Colonic mucosa (tissue), 4 donors: Measurements from ENCODE around the gene ZBTB39. TPM values are rescaled to one million over a fixed set of nuclear protein-coding genes. Genes with fewer than 3 reads are reported as not detected.

Source experiments
- DNase-seq: peaks from one replicate; pipeline ENCODE4 v3.0.0-alpha.2; 2020
- H3K27ac ChIP-seq: fragments of 200-600 bp; one replicate; pipeline ENCODE4 v1.8.0; 2021
- H3K27me3 ChIP-seq: fragments of 200-600 bp; one replicate; pipeline ENCODE4 v1.8.0; 2021
- H3K36me3 ChIP-seq: fragments of 200-600 bp; one replicate; pipeline ENCODE4 v1.8.0; 2021
- H3K4me1 ChIP-seq: fragments of 200-600 bp; one replicate; pipeline ENCODE4 v1.8.0; 2021; ENCODE audit warnings: mild to moderate bottlenecking
- H3K4me3 ChIP-seq: fragments of 200-600 bp; one replicate; pipeline ENCODE4 v1.8.0; 2021
- H3K9ac ChIP-seq, 2 donors: one replicate each; pipeline ENCODE4 v1.7.0; 2013; ENCODE audit warnings: control low read depth in 2 of 2, low read depth in 2 of 2, low read length in 2 of 2
- H3K9me3 ChIP-seq: fragments of 200-600 bp; one replicate; pipeline ENCODE4 v1.8.0; 2021
- CTCF ChIP-seq: fragments of 200-600 bp; IDR thresholded peaks from one replicate; pipeline ENCODE4 v1.8.0; 2022; ENCODE audit warnings: antibody characterized with exemption, mild to moderate bottlenecking
- intact Hi-C: fragments of 100-400 bp; cut with DNase I; formaldehyde crosslinking; loops from one replicate; pipeline ENCODE4 v1.14.1; 2022
- total RNA-seq, 2 donors: library from RNA; stranded (reverse); fragmentation: NEBNext Ultra II Directional in 1 of 2; extraction: Animal tissue kit (Norgen Biotek cat#: 25700) in 1 of 2; gene quantifications; one replicate each; pipeline ENCODE4 v1.2.1, GENCODE V29; 2021
- donor health status: healthy.
- donor health status: DM: no; HTN: no; CAD: no.
- donor health status: DM: no; HTN: no; CAD: no.

Gene ZBTB39
- total RNA-seq, 2 donors from 2014 or later = 3.7 to 5.7 TPM

- Histone ChIP-seq H3K27ac (peak overlapping the region; percentile 65), H3K9ac (peak overlapping the region in 1 of 2 donors; percentile 81), H3K4me1 (peaks cover 3% of the 10 kb centered on the region), H3K4me3 (peak overlapping the region; percentile 36), H3K36me3 (no peaks in the 10 kb centered on the region), H3K9me3 (no peaks in the 10 kb centered on the region), H3K27me3 (no peaks in the 10 kb centered on the region)
- no peak for TF ChIP-seq CTCF
- intact Hi-C loops = no loop called here
- DNase-seq = peak; percentile 86
These were observed 42.7 kb upstream of the ZBTB39 start for GRCh38 chr12:57049119-57049446.

- no peak for DNase-seq
- Histone ChIP-seq H3K4me3 (peak overlapping the region; percentile 36), H3K36me3 (no peaks in the 10 kb centered on the region), H3K9me3 (no peaks in the 10 kb centered on the region), H3K27me3 (no peaks in the 10 kb centered on the region), H3K27ac (peak overlapping the region; percentile 65), H3K4me1 (peaks cover 3% of the 10 kb centered on the region), H3K9ac (peak overlapping the region in 1 of 2 donors; percentile 81)
- intact Hi-C loops = no loop called here
- no peak for TF ChIP-seq CTCF
These were observed 42.2 kb upstream of the ZBTB39 start for GRCh38 chr12:57048423-57049118.

- H3K27ac ChIP-seq = no peak overlapping the region
- peak overlapping the region; percentile 36 for H3K4me3 ChIP-seq
- no peaks in the 10 kb centered on the region for H3K36me3 ChIP-seq
- peaks cover 3% of the 10 kb centered on the region for H3K4me1 ChIP-seq
- no peak for DNase-seq
- H3K9ac ChIP-seq = peak overlapping the region in 1 of 2 donors; percentile 81
- H3K9me3 ChIP-seq = no peaks in the 10 kb centered on the region
- intact Hi-C loops = no loop called here
- no peak for TF ChIP-seq CTCF
- no peaks in the 10 kb centered on the region for H3K27me3 ChIP-seq
These were observed 41.6 kb upstream of the ZBTB39 start for GRCh38 chr12:57047981-57048380.

GRCh38 chr12:57046947-57047890 lies 40.9 kb upstream of the ZBTB39 start:
- Histone ChIP-seq H3K4me3 (no peak overlapping the region), H3K9ac (peak overlapping the region in 1 of 2 donors; percentile 81), H3K27ac (no peak overlapping the region), H3K27me3 (no peaks in the 10 kb centered on the region), H3K4me1 (peaks cover 3% of the 10 kb centered on the region), H3K36me3 (no peaks in the 10 kb centered on the region), H3K9me3 (no peaks in the 10 kb centered on the region)
- no peak for DNase-seq
- no peak for TF ChIP-seq CTCF
- intact Hi-C loops = no loop called here

- no peak overlapping the region for H3K27ac ChIP-seq
- H3K27me3 ChIP-seq = no peaks in the 10 kb centered on the region
- intact Hi-C loops = no loop called here
- H3K9ac ChIP-seq = no peak overlapping the region
- peaks cover 3% of the 10 kb centered on the region for H3K4me1 ChIP-seq
- H3K9me3 ChIP-seq = no peaks in the 10 kb centered on the region
- H3K36me3 ChIP-seq = no peaks in the 10 kb centered on the region
- no peak for TF ChIP-seq CTCF
- DNase-seq = no peak
- no peak overlapping the region for H3K4me3 ChIP-seq
These were observed 39.9 kb upstream of the ZBTB39 start for GRCh38 chr12:57046086-57046791.
